ENCODE results near the gene ABI1.

The ABI1 gene

DNA sequence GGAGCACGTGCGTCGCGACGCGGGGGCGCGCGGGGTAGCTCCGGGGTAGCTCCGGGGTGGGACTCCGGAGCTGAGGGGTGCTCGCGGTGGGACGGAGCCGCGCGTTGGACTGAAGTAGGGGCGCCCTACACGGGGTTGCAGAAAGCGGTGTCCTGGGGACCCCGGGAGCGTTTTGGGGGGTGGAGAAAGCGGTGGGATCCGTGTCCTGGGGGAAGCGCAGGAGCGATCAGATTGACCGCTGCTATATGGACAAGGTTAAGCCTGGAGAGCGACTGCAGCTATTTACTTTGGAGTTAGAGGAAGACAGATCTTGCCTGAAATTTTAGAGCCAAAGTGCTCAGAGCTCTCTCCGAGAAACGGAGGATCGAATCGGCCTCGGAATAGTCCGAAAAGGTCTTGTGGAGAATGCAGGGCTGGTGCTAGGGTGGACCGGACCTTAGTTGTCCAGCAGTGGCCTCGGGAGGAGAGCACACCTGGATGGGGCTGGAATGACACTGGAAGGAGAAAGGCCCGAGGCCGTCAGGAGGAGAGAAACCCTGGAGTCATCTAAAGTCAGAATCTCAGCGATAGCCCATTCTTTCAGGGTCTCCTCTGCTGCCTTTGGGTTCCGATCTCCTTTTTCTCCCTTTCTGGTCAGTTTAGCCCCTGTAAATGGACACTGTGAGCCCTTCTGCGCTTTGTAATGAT is 162.7 kb downstream of the ABI1 start (continued):
- TF ChIP-seq PATZ1 (tag by site-specific recombination; IDR thresholded peaks at IDR 0.05), result peak; percentile 44; the same call in 1 of the 2 replicates
- no peak for TF ChIP-seq ZNF529 (tag by site-specific recombination; IDR thresholded peaks at IDR 0.05; ENCODE audit: insufficient replicate concordance)
- no peak for TF ChIP-seq ZNF133 (tag by site-specific recombination; IDR thresholded peaks at IDR 0.05)

DNA sequence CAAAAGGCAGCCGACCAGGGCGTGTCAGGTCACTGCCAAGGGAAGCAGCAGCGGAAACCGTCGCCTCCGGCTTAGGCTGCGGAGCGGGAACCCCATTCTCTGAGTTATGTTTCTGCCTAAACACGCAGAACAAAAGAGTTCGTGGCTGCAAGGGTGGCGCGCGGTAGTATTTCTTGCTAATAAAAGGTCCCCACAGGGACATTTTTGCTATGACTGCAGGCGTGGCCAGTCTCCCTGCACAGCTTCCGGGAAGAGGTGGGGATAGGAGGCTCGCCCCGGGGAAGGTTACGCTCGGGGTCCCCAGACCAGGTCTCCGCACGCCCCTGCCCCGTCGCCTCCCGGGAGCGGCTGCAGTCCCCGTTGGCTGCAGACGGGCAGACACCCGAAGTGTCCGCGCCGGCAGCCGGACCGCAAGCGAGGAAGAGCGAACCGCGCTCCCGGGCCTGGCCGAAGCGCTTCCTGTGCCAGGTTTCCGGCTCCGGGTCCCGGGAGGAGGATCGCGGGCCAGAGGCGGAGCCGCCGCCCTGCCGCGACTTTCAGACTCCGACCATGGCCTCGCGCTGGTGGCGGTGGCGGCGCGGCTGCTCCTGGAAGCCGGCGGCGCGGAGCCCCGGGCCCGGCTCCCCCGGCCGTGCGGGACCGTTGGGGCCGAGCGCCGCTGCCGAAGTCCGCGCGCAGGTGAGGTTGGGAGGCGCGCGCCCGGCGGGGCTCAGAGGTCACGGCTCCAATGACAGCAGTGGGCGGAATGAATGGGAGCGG is 163.4 kb downstream of the ABI1 start, which contains the start of gene PDSS1:
PDSS1 (plus strand) TSS at position 539 of the 759 bp plus-strand sequence; CDS start at position 550, 11 bp downstream.
- ChIA-PET POLR2A (interaction anchor here (0.6 to 1.3 kb wide), 5 partner anchors 11 to 1302 kb away, joined by 3 read pairs; partner anchors contain the start of gene RAB18), CTCF (interaction anchor here (0.6 to 1.5 kb wide), 3 partner anchors 12 to 141 kb away, joined by 4 read pairs; no protein-coding TSS in a partner anchor)
- Histone ChIP-seq H3K9me3 (ENCODE audit: control insufficient read depth, insufficient read depth, low read depth, low read length) (no peaks in the 10 kb centered on the region), H3K27ac (ENCODE audit: extremely low read depth, low read depth, low read length) (peak within 1 kb of the TSS; percentile 75), H3K4me3 (ENCODE audit: low read depth, low read length) (peak within 1 kb of the TSS; percentile 94), H3K4me1 (ENCODE audit: control insufficient read depth, insufficient read depth, low read length) (no peaks in the 10 kb centered on the region), H3K36me3 (ENCODE audit: control insufficient read depth in 2 of 2, insufficient read depth in 1 of 2, low read length in 2 of 2) (peaks cover 4 to 20% of the 10 kb centered on the region in 2 experiments; a peak in 2 of 3 replicates)
- TF ChIP-seq ZNF843 (tag by site-specific recombination; IDR thresholded peaks at IDR 0.05), result 0 out of 2 replicates have a peak, but pooled peaks have one; percentile 20
- no peak for TF ChIP-seq ZNF548 (tag by site-specific recombination; IDR thresholded peaks at IDR 0.05)
- 0 out of 2 replicates have a peak, but pooled peaks have one; percentile 48 for TF ChIP-seq KLF7 (tag by site-specific recombination; IDR thresholded peaks at IDR 0.05; ENCODE audit: borderline replicate concordance)
- no peak for TF ChIP-seq ZNF366 (tag by site-specific recombination; conservative IDR thresholded peaks at IDR 0.05)
- peak; percentile 61; the same call in 1 of the 2 replicates for TF ChIP-seq ZNF677 (tag by site-specific recombination; IDR thresholded peaks at IDR 0.05)
- TF ChIP-seq, protein P1, sequence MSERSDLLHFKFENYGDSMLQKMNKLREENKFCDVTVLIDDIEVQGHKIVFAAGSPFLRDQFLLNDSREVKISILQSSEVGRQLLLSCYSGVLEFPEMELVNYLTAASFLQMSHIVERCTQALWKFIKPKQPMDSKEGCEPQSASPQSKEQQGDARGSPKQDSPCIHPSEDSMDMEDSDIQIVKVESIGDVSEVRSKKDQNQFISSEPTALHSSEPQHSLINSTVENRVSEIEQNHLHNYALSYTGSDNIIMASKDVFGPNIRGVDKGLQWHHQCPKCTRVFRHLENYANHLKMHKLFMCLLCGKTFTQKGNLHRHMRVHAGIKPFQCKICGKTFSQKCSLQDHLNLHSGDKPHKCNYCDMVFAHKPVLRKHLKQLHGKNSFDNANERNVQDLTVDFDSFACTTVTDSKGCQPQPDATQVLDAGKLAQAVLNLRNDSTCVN (tag by site-specific recombination; optimal IDR thresholded peaks at IDR 0.05), result peak; percentile 92
- peak; percentile 68 for TF ChIP-seq ZNF2 (tag by site-specific recombination; IDR thresholded peaks at IDR 0.05)
- TF ChIP-seq KLF8 (tag by site-specific recombination; IDR thresholded peaks at IDR 0.05), result peak; percentile 84; the same call in 1 of the 2 replicates
- TF ChIP-seq ZNF600 (tag by site-specific recombination; IDR thresholded peaks at IDR 0.05), result no peak
- TF ChIP-seq ZNF692 (tag by site-specific recombination; IDR thresholded peaks at IDR 0.05), result peak; percentile 39; the same call in 1 of the 2 replicates
- peak; percentile 44; the same call in 1 of the 2 replicates for TF ChIP-seq ZFP37 (tag by site-specific recombination; IDR thresholded peaks at IDR 0.05)
- TF ChIP-seq, protein P2, sequence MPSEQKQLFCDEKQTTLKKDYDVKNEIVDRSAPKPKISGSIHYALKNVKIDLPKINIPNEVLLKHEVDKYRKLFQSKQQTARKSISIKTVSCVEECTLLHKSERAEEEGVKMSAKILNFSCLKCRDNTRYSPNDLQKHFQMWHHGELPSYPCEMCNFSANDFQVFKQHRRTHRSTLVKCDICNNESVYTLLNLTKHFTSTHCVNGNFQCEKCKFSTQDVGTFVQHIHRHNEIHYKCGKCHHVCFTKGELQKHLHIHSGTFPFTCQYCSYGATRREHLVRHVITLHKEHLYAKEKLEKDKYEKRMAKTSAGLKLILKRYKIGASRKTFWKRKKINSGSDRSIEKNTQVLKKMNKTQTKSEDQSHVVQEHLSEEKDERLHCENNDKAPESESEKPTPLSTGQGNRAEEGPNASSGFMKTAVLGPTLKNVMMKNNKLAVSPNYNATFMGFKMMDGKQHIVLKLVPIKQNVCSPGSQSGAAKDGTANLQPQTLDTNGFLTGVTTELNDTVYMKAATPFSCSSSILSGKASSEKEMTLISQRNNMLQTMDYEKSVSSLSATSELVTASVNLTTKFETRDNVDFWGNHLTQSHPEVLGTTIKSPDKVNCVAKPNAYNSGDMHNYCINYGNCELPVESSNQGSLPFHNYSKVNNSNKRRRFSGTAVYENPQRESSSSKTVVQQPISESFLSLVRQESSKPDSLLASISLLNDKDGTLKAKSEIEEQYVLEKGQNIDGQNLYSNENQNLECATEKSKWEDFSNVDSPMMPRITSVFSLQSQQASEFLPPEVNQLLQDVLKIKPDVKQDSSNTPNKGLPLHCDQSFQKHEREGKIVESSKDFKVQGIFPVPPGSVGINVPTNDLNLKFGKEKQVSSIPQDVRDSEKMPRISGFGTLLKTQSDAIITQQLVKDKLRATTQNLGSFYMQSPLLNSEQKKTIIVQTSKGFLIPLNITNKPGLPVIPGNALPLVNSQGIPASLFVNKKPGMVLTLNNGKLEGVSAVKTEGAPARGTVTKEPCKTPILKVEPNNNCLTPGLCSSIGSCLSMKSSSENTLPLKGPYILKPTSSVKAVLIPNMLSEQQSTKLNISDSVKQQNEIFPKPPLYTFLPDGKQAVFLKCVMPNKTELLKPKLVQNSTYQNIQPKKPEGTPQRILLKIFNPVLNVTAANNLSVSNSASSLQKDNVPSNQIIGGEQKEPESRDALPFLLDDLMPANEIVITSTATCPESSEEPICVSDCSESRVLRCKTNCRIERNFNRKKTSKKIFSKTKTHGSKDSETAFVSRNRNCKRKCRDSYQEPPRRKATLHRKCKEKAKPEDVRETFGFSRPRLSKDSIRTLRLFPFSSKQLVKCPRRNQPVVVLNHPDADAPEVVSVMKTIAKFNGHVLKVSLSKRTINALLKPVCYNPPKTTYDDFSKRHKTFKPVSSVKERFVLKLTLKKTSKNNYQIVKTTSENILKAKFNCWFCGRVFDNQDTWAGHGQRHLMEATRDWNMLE (tag by site-specific recombination; conservative IDR thresholded peaks at IDR 0.05; ENCODE audit: low read depth), result peak; percentile 100
- no peak for TF ChIP-seq ZBTB48 (tag by site-specific recombination; IDR thresholded peaks at IDR 0.05)
- TF ChIP-seq ZNF555 (tag by site-specific recombination; conservative IDR thresholded peaks at IDR 0.05), result no peak
- no peak for TF ChIP-seq ZNF148 (tag by site-specific recombination; IDR thresholded peaks at IDR 0.05; ENCODE audit: borderline replicate concordance)
- TF ChIP-seq SP7 (tag by site-specific recombination; IDR thresholded peaks at IDR 0.05), result peak; percentile 42; the same call in 1 of the 2 replicates
- no peak for TF ChIP-seq ZFP41 (tag by site-specific recombination; IDR thresholded peaks at IDR 0.05; ENCODE audit: borderline replicate concordance)
- peak; percentile 42; the same call in 1 of the 2 replicates for TF ChIP-seq ZNF580 (tag by site-specific recombination; IDR thresholded peaks at IDR 0.05)

Measured in HEK293 (cell line).